Liver (tissue), 3 donors: Measurements from ENCODE around the gene ZNF729.
"Not testable (repeated sequence)": the region's sequence is repeated elsewhere in the genome, so short reads cannot be mapped to it uniquely, and the experiment has no call there.

ENCODE experiments used
- CTCF ChIP-seq: fragments of 150-350 bp; IDR thresholded peaks from 2 replicates; pipeline ENCODE4 v1.5.1; 2017; ENCODE audit warnings: improper control_type of control experiment, low read depth, low read length; ENCODE audit not compliant: missing input control
- JUND ChIP-seq, 2 donors: IDR thresholded peaks; 2 replicates each; pipeline ENCODE4 v1.6.1; 2016; ENCODE audit warnings: antibody characterized with exemption in 2 of 2
- RAD21 ChIP-seq, 2 donors: IDR thresholded peaks; 2 replicates each; pipeline ENCODE4 v1.6.1; 2016; ENCODE audit warnings: antibody characterized with exemption in 2 of 2, mild to moderate bottlenecking in 2 of 2
- REST ChIP-seq: IDR thresholded peaks from 2 replicates; pipeline ENCODE4 v1.6.1; 2016; ENCODE audit warnings: antibody characterized with exemption, mild to moderate bottlenecking
- SP1 ChIP-seq: IDR thresholded peaks from 2 replicates; pipeline ENCODE4 v1.6.1; 2018; ENCODE audit warnings: antibody characterized with exemption, mild to moderate bottlenecking
- TAF1 ChIP-seq: conservative IDR thresholded peaks from 2 replicates; pipeline ENCODE4 v1.6.1; 2016; ENCODE audit warnings: antibody characterized with exemption, mild to moderate bottlenecking
- YY1 ChIP-seq: IDR thresholded peaks from 2 replicates; pipeline ENCODE4 v1.6.1; 2016; ENCODE audit warnings: antibody characterized with exemption, mild to moderate bottlenecking
- TF ChIP-seq, protein P1 (sequence below): IDR thresholded peaks from 2 replicates; pipeline ENCODE4 v1.6.1; 2016; ENCODE audit warnings: antibody characterized with exemption
- donor health status: healthy.
- donor health status: healthy.

GRCh38 chr19:22321554-22321953 is 35.3 kb downstream of the ZNF729 start:
- not testable (repeated sequence) for TF ChIP-seq YY1; SP1; TAF1; CTCF; RAD21 (IDR thresholded peaks at IDR 0.05); JUND (IDR thresholded peaks at IDR 0.05); REST
- TF ChIP-seq, protein P1, sequence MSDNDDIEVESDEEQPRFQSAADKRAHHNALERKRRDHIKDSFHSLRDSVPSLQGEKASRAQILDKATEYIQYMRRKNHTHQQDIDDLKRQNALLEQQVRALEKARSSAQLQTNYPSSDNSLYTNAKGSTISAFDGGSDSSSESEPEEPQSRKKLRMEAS, result not testable (repeated sequence)
